Caki2 (cell line): ENCODE measurements around the gene FLNB. TPM values are rescaled to one million over a fixed set of nuclear protein-coding genes. Genes with fewer than 3 reads are reported as not detected.

ENCODE experiments used
- DNase-seq: peaks from one replicate; pipeline ENCODE4 v3.0.0-alpha.2; 2015; ENCODE audit warnings: low read depth
- in situ Hi-C: cut with HindIII; loops from 2 replicates; pipeline ENCODE4 v1.10.0; 2016; ENCODE audit warnings: low sequenced_read_pairs, low pct_unique_long_range_greater_than_20kb, mixed read lengths
- total RNA-seq: library from RNA; depleted of rRNA; stranded (reverse); fragments of >200 nt; shearing (Covaris generic); gene quantifications from 2 replicates; pipeline ENCODE4 v1.2.3, GENCODE V29; 2014; ENCODE audit warnings: low replicate concordance

FLNB gene
- total RNA-seq, 1 experiment from 2014 or later: 197 TPM

GRCh38 chr3:58157700-58158099 lies 149.5 kb downstream of the FLNB start:
- in situ Hi-C loops: loop anchor here (25.0 kb wide), 1 partner anchor 145 kb away; the partner anchor contains the start of gene FLNB
- no peak for DNase-seq

GRCh38 chr3:58158442-58159153 lies 150.4 kb downstream of the FLNB start:
- in situ Hi-C loops: loop anchor here (25.0 kb wide), 1 partner anchor 146 kb away; the partner anchor contains the start of gene FLNB

DNA sequence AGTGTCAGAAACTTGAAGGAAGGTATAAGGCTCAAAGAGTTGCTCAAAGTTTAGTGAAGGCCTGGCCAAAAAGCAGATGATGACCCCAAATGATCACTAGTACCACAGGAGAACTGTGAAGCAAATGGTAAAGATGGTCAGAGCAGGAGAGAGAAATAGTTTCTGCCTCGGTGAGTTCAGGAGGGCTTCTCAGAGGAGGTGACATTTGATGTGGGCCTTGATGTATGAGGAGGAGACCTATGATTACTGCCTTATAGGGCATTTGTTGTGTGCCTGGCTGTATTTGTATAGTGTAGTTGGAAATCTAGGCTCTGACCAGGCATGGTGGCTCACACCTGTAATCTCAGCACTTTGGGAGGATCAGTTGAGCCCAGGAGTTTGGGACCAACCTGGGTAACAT lies 152.2 kb downstream of the FLNB start:
- DNase-seq: no peak
- in situ Hi-C loops: loop anchor here (25.0 kb wide), 1 partner anchor 148 kb away; the partner anchor contains the start of gene FLNB

More at GRCh38 chr3:58158442-58159153, 150.4 kb downstream of the FLNB start:
- no peak for DNase-seq

- in situ Hi-C loops: loop anchor here (25.0 kb wide), 1 partner anchor 149 kb away; the partner anchor contains the start of gene FLNB
- DNase-seq: peak; percentile 87
Measured at GRCh38 chr3:58161435-58162398, 153.5 kb downstream of the FLNB start.

GRCh38 chr3:58163234-58163633 lies 155.0 kb downstream of the FLNB start:
- in situ Hi-C loops: loop anchor here (25.0 kb wide), 1 partner anchor 151 kb away; the partner anchor contains the start of gene FLNB
- no peak for DNase-seq

DNA sequence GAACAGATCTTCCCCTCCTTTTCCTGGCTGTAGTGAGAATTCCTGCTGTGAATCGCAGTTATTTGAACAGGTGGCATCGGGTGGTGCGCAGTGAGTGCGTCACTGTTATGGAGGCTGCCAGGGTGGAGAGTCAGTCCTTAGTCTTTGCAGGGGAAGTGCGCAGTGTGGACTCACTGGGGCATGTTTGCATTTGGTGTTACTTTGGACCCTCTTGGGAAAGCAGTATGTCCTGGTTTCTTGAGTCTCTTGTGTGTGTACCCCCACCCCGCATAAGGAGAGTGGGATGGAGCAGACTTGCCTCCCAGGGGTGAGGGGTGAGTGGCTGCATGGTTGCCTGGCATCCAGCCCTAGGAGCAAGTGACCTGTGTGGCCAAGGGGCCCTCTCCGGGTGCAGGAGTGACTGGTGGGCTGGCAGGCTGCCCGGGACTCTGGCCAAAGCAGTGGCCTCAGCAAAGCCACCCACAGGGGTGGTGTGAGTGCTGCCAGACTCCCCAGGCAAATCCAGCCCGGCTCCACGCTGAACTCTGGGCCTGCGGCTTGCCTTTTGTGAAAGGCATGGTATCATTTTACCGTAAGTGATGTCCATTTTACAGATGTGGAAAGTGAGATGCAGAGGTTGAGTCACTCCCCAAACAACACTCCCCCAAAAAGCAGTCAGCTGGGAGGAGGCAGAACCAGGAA lies 156.1 kb downstream of the FLNB start:
- in situ Hi-C loops: loop anchor here (25.0 kb wide), 1 partner anchor 152 kb away; the partner anchor contains the start of gene FLNB
- no peak for DNase-seq

GRCh38 chr3:58164906-58165821 lies 156.9 kb downstream of the FLNB start:
- DNase-seq: peak; percentile 57
- in situ Hi-C loops: loop anchor here (25.0 kb wide), 1 partner anchor 153 kb away; the partner anchor contains the start of gene FLNB

DNA sequence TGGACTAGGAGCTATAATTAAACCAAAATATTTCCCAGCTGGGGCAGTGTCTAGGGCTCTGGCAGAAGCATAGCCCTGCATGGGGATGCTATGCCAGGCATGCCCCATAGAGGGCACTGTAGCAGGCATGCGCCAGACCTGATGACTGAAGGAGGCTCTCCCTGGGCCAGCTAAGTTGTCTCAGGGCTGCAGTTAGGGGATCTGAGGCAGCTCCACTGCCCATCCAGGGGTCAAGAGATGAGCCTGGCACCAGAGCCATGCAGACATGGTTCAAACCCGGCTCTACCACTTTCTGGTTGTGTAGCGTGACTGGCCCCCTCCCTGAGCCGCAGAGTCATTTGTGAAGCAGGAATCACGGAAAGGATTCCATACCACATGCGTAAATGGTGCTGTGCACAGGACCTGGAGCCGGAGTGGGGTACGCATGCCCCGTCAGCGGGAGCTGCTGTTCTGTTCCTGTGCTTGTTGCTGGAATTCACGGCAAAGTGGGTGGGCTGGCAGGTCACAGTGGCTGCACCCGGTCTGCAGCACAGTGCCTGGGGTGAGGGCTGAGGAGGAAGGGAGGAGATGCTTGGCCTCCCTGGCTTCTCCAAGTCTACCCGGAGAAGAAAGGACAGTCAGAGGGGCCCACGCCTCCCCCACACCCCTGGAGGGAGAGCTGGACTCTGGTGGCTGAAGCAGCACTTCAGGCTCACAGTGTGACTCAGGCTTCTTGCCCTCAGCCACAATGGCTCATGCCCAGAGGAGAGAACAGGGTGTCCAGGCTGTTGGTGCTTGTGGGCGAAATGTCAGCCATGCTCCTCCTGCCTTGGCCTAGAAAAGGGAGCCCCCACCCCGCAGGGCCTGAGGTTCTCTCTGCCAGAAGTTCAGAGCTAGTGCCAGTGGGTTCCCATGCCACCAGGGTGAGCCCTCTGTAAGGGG lies 159.5 kb downstream of the FLNB start:
- DNase-seq: no peak
- in situ Hi-C loops: loop anchor here (25.0 kb wide), 1 partner anchor 155 kb away; the partner anchor contains the start of gene FLNB

GRCh38 chr3:58168498-58168897 lies 160.3 kb downstream of the FLNB start:
- no peak for DNase-seq
- in situ Hi-C loops: loop anchor here (25.0 kb wide), 1 partner anchor 156 kb away; the partner anchor contains the start of gene FLNB

DNA sequence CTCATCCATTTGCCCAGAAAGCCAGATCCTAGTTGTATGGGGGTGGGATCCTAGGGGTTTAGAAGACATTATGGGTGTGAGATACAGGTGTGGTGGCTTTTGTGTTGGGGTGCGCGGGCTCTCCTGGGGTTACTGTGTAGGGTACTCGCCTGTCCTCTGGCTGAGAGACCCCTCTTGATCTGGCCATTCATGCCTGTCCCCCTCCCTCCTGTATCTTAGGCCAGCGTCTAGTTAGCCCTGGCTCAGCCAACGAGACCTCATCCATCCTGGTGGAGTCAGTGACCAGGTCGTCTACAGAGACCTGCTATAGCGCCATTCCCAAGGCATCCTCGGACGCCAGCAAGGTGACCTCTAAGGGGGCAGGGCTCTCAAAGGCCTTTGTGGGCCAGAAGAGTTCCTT lies 161.1 kb downstream of the FLNB start:
- in situ Hi-C loops: loop anchor here (25.0 kb wide), 1 partner anchor 157 kb away; the partner anchor contains the start of gene FLNB
- DNase-seq: no peak

GRCh38 chr3:58170376-58170775 lies 162.2 kb downstream of the FLNB start:
- no peak for DNase-seq
- in situ Hi-C loops: loop anchor here (25.0 kb wide), 1 partner anchor 158 kb away; the partner anchor contains the start of gene FLNB

GRCh38 chr3:58171126-58171525 lies 162.9 kb downstream of the FLNB start:
- in situ Hi-C loops: loop anchor here (25.0 kb wide), 1 partner anchor 159 kb away; the partner anchor contains the start of gene FLNB

GRCh38 chr3:58173029-58173668 lies 164.9 kb downstream of the FLNB start:
- in situ Hi-C loops: loop anchor here (25.0 kb wide), 1 partner anchor 161 kb away; the partner anchor contains the start of gene FLNB
- no peak for DNase-seq

More at GRCh38 chr3:58171126-58171525, 162.9 kb downstream of the FLNB start:
- no peak for DNase-seq

- peak; percentile 49 for DNase-seq
- in situ Hi-C loops: loop anchor here (25.0 kb wide), 1 partner anchor 162 kb away; the partner anchor contains the start of gene FLNB
Measured at GRCh38 chr3:58173669-58174398, 165.6 kb downstream of the FLNB start.

GRCh38 chr3:58175187-58175436 lies 166.9 kb downstream of the FLNB start:
- in situ Hi-C loops: no loop called here

More at GRCh38 chr3:58175187-58175436, 166.9 kb downstream of the FLNB start:
- no peak for DNase-seq
